SK-N-SH treated with all-trans-retinoic acid at 6 μM for 48 hours (cell line): ENCODE data around the gene RBM10.
A peak's percentile ranks its signal among the peaks of the same experiment; 100 is the strongest.

Source experiments
- ATAC-seq: fragments of 200-7000 bp; cut with Tn5 transposase; 3 replicates; pipeline ENCODE4 v1.9.1; 2020; ENCODE audit warnings: mild to moderate bottlenecking, moderate library complexity
- ARNTL ChIP-seq: fragments of 450-650 bp; formaldehyde crosslinking; IDR thresholded peaks from 2 replicates; pipeline ENCODE4 v1.5.0; 2020; ENCODE audit warnings: low read depth, mild to moderate bottlenecking, moderate library complexity, borderline replicate concordance
- BACH2 ChIP-seq: fragments of 250-450 bp; sonication (Bioruptor Pico); IDR thresholded peaks from 2 replicates; pipeline ENCODE4 v1.9.0; 2021; ENCODE audit warnings: mild to moderate bottlenecking, borderline replicate concordance
- CREB5 ChIP-seq: fragments of 250-450 bp; sonication (Bioruptor Pico); IDR thresholded peaks from 2 replicates; pipeline ENCODE4 v1.5.1; 2020; ENCODE audit warnings: low read depth, mild to moderate bottlenecking, moderate library complexity
- CSDC2 ChIP-seq: fragments of 250-450 bp; sonication (Bioruptor Pico); IDR thresholded peaks from 2 replicates; pipeline ENCODE4 v1.5.0; 2020; ENCODE audit warnings: mild to moderate bottlenecking, moderate library complexity
- ESRRG ChIP-seq: fragments of 250-450 bp; sonication (Bioruptor Pico); IDR thresholded peaks from 2 replicates; pipeline ENCODE4 v1.6.1; 2021; ENCODE audit warnings: mild to moderate bottlenecking
- ISL1 ChIP-seq: fragments of 250-450 bp; sonication (Bioruptor Pico); IDR thresholded peaks from 2 replicates; pipeline ENCODE4 v2.1.2; 2022; ENCODE audit warnings: mild to moderate bottlenecking, moderate library complexity
- OSR1 ChIP-seq: fragments of 250-450 bp; sonication (Bioruptor Pico); IDR thresholded peaks from 2 replicates; pipeline ENCODE4 v1.8.0; 2022; ENCODE audit warnings: moderate library complexity, mild to moderate bottlenecking, inconsistent platforms
- PPARA ChIP-seq: fragments of 250-450 bp; sonication (Bioruptor Pico); IDR thresholded peaks from 2 replicates; pipeline ENCODE4 v1.5.0; 2020; ENCODE audit warnings: mild to moderate bottlenecking, borderline replicate concordance
- RARB ChIP-seq: fragments of 250-450 bp; sonication (Bioruptor Pico); IDR thresholded peaks from 2 replicates; pipeline ENCODE4 v1.8.0; 2021; ENCODE audit warnings: mild to moderate bottlenecking, moderate library complexity
- SNAI2 ChIP-seq: fragments of 250-450 bp; sonication (Bioruptor Pico); IDR thresholded peaks from 2 replicates; pipeline ENCODE4 v1.5.0; 2020; ENCODE audit warnings: mild to moderate bottlenecking, moderate library complexity
- TCF4 ChIP-seq: fragments of 250-450 bp; sonication (Bioruptor Pico); IDR thresholded peaks from 2 replicates; pipeline ENCODE4 v1.8.0; 2021; ENCODE audit warnings: mild to moderate bottlenecking, moderate library complexity, borderline replicate concordance
- TSHZ2 ChIP-seq: fragments of 250-450 bp; sonication (Bioruptor Pico); IDR thresholded peaks from 2 replicates; pipeline ENCODE4 v1.5.0; 2020; ENCODE audit warnings: mild to moderate bottlenecking, moderate library complexity
- ZC3H10 ChIP-seq: fragments of 250-450 bp; sonication (Bioruptor Pico); IDR thresholded peaks from 2 replicates; pipeline ENCODE4 v1.5.1; 2021; ENCODE audit warnings: mild to moderate bottlenecking, moderate library complexity
- ZFP3 ChIP-seq: fragments of 250-450 bp; sonication (Bioruptor Pico); IDR thresholded peaks from 2 replicates; pipeline ENCODE4 v1.5.0; 2020; ENCODE audit warnings: mild to moderate bottlenecking, moderate library complexity
- ZFP30 ChIP-seq: fragments of 450-650 bp; formaldehyde crosslinking; IDR thresholded peaks from 2 replicates; pipeline ENCODE4 v1.5.0; 2022; ENCODE audit warnings: mild to moderate bottlenecking, moderate library complexity
- ZNF565 ChIP-seq: fragments of 450-650 bp; formaldehyde crosslinking; conservative IDR thresholded peaks from 2 replicates; pipeline ENCODE4 v1.5.0; 2020; ENCODE audit warnings: low read depth, mild to moderate bottlenecking, moderate library complexity
- ZNF70 ChIP-seq: fragments of 450-650 bp; formaldehyde crosslinking; IDR thresholded peaks from 2 replicates; pipeline ENCODE4 v1.5.0; 2020; ENCODE audit warnings: mild to moderate bottlenecking, moderate library complexity
- ZNF8 ChIP-seq: fragments of 450-650 bp; formaldehyde crosslinking; IDR thresholded peaks from 2 replicates; pipeline ENCODE4 v1.5.0; 2020; ENCODE audit warnings: mild to moderate bottlenecking, moderate library complexity
- TF ChIP-seq, protein P1 (sequence below): fragments of 250-450 bp; sonication (Bioruptor Pico); IDR thresholded peaks from 2 replicates; pipeline ENCODE4 v1.8.0; 2020; ENCODE audit warnings: mild to moderate bottlenecking, moderate library complexity, borderline replicate concordance
- TF ChIP-seq, protein P2 (sequence below): fragments of 250-450 bp; sonication (Bioruptor Pico); IDR thresholded peaks from 2 replicates; pipeline ENCODE4 v1.5.1; 2021; ENCODE audit warnings: mild to moderate bottlenecking, moderate library complexity

RBM10 gene

DNA sequence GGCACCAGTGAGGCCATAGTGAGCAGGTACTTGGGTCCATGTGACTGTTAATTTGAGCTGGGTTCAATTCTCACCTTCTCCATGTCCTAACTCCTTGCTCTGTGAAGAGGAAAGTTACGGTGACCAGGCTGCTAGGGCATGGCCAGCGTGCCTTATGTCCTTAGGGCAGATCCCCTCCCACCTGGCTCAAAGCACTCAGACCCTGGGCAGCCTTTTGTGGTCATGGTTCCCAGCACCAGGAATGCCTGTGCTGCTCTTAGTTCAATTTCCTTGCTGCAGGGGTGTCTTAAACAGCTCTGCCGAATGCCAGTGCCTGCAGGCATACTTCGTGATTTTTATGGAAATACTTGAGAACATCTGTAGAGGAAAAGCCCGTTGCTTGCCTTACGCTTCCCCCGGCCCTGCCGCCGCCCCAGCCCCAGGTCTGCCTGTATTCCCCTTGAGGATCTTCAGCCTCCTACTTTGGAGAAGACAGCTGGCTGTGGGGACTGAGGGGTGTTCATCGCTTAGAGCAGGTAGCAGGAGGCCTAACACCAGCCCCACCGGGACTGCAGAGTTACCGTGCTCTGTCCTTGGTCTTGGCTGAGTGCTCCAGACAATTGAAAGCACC is 70.4 kb downstream of the RBM10 start:
- no peak for ATAC-seq

DNA sequence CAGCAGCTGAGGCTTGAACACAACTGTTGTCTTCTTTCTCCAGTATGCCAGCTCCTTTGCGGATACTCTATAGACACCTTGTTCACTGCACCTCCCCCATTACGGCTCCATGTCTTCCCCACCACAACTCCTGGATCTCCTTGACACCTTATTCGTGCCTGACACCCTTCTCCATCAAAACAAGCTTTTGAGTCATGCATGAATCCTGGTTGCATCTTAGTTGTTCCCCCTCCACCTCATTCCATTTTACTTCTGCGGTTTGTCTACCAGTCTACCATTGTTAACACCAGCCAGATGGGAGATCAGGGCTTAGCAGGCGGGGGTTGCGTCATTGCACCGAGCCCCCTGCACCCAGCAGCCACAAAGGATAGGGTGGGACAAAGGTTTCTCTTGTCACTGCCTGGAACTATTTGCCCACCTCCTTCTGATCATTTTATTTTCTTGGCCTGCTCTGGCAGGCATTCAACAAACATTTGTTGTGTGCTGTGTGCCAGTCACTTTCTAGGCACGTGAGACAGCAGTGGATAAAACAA is 71.4 kb downstream of the RBM10 start:
- no peak for TF ChIP-seq PPARA (CRISPR knock-in tag)
- no peak for ATAC-seq

More for the DNA sequence above, 70.4 kb downstream of the RBM10 start:
- no peak for TF ChIP-seq ZFP30 (CRISPR knock-in tag)
- no peak for TF ChIP-seq ESRRG (CRISPR knock-in tag)
- no peak for TF ChIP-seq ZFP3
- no peak for TF ChIP-seq ARNTL (CRISPR knock-in tag)
- no peak for TF ChIP-seq OSR1 (CRISPR knock-in tag)
- TF ChIP-seq ZNF565 (CRISPR knock-in tag), result no peak
- TF ChIP-seq BACH2 (CRISPR knock-in tag), result no peak
- no peak for TF ChIP-seq ZNF70
- no peak for TF ChIP-seq RARB (CRISPR knock-in tag)
- no peak for TF ChIP-seq PPARA (CRISPR knock-in tag)
- TF ChIP-seq TSHZ2 (CRISPR knock-in tag), result no peak
- no peak for TF ChIP-seq ISL1 (CRISPR knock-in tag)

GRCh38 chrX:47217121-47217851 is 72.3 kb downstream of the RBM10 start:
- TF ChIP-seq, protein P1, sequence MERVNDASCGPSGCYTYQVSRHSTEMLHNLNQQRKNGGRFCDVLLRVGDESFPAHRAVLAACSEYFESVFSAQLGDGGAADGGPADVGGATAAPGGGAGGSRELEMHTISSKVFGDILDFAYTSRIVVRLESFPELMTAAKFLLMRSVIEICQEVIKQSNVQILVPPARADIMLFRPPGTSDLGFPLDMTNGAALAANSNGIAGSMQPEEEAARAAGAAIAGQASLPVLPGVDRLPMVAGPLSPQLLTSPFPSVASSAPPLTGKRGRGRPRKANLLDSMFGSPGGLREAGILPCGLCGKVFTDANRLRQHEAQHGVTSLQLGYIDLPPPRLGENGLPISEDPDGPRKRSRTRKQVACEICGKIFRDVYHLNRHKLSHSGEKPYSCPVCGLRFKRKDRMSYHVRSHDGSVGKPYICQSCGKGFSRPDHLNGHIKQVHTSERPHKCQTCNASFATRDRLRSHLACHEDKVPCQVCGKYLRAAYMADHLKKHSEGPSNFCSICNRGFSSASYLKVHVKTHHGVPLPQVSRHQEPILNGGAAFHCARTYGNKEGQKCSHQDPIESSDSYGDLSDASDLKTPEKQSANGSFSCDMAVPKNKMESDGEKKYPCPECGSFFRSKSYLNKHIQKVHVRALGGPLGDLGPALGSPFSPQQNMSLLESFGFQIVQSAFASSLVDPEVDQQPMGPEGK (CRISPR knock-in tag), result no peak
- TF ChIP-seq SNAI2 (CRISPR knock-in tag) (no peak), ZC3H10 (no peak), PPARA (CRISPR knock-in tag) (no peak), RARB (CRISPR knock-in tag) (no peak), TCF4 (no peak), OSR1 (CRISPR knock-in tag) (no peak), ESRRG (CRISPR knock-in tag) (no peak), ZFP3 (no peak), ZNF8 (CRISPR knock-in tag) (no peak), ZNF70 (no peak), BACH2 (CRISPR knock-in tag) (no peak), ZNF565 (CRISPR knock-in tag) (no peak), CSDC2 (no peak), CREB5 (CRISPR knock-in tag) (no peak), ARNTL (CRISPR knock-in tag) (no peak)
- peak; percentile 5 for ATAC-seq

GRCh38 chrX:47217852-47218279 is 72.8 kb downstream of the RBM10 start:
- ATAC-seq, result peak; percentile 92
- TF ChIP-seq, protein P1 (CRISPR knock-in tag), result no peak
- TF ChIP-seq ZNF565 (CRISPR knock-in tag) (no peak), ZNF8 (CRISPR knock-in tag) (no peak), ARNTL (CRISPR knock-in tag) (no peak), TSHZ2 (CRISPR knock-in tag) (no peak), CREB5 (CRISPR knock-in tag) (no peak)
- TF ChIP-seq, protein P2, sequence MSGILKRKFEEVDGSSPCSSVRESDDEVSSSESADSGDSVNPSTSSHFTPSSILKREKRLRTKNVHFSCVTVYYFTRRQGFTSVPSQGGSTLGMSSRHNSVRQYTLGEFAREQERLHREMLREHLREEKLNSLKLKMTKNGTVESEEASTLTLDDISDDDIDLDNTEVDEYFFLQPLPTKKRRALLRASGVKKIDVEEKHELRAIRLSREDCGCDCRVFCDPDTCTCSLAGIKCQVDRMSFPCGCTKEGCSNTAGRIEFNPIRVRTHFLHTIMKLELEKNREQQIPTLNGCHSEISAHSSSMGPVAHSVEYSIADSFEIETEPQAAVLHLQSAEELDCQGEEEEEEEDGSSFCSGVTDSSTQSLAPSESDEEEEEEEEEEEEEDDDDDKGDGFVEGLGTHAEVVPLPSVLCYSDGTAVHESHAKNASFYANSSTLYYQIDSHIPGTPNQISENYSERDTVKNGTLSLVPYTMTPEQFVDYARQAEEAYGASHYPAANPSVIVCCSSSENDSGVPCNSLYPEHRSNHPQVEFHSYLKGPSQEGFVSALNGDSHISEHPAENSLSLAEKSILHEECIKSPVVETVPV (CRISPR knock-in tag), result no peak
